ENCODE measurements around the gene ENAM. TPM values are rescaled to one million over a fixed set of nuclear protein-coding genes. Genes with fewer than 3 reads are reported as not detected.

The ENAM gene
- total and polyA plus RNA-seq, 10 of the 15 experiments (the other 5 are each of a cell fraction or from before 2014, with no cell fraction given), result 0.04 to 1.3 (median 0.21) TPM

DNA sequence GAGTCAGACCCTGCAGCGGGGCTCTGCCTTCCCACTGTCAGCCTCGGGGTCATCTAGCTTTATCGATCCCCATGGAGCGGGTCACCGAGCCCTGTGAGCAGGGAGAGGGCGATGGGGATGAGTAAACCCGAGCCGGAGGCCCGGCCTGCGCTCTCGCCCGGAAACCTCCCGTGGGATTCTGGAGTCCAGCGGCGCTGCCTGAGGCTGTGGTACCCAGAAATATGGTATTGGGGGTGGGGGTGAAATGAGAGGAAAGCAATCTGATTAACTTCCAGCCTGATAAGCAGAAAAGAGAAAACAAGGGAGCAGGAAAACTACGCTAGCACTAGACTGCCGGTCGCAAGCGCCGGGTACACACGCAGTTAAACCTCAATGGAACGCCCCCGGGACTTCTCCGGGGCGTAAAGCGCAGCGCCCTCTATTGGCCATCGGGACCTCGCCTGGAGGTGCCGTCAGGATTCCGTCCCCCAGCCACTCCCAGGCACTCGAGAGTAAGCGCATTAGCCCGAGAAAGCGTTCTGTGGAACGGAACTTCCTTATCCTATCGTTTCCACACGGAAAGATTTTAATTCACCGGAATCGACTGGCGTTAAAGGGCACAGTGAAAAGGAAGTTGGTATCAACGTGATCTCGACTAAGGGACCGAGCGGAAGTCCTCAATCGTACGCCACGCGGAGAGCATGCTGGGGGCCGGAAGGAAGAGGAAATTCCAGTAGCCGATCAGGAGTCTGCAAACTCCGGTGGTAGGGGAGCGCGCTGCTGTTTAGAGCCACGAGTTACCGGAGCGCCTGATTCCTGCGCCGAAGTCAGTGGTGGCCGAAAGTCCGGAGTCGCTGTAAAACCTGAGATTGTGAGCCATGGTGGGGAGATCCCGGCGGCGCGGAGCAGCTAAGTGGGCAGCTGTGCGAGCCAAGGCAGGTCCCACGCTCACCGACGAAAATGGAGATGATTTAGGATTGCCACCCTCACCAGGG lies 59.6 kb downstream of the ENAM start, which contains the start of gene UTP3 (continued):
- TF ChIP-seq ZSCAN29 (IDR thresholded peaks at IDR 0.05) (peak; percentile 45; the same call in 1 of the 2 replicates), SMC3 (IDR thresholded peaks at IDR 0.05; ENCODE audit: borderline replicate concordance, low read length) (peak; percentile 63; the same call in 1 of the 2 replicates), GATAD2B (conservative IDR thresholded peaks at IDR 0.05; ENCODE audit: low read depth) (peak; percentile 74), IKZF2 (IDR thresholded peaks at IDR 0.05) (peak; percentile 87 to 89; a peak in 3 of 4 replicates), SIN3A (IDR thresholded peaks at IDR 0.05; ENCODE audit: low read depth, low read length) (peak; percentile 51), ETV6 (conservative IDR thresholded peaks at IDR 0.05 in 1 of 2, IDR thresholded peaks at IDR 0.05 in 1 of 2; ENCODE audit: borderline replicate concordance in 1 of 2, low read depth in 1 of 2) (peak; percentile 66 to 94; a peak in 2 of 4 replicates), ZBED1 (IDR thresholded peaks at IDR 0.05; ENCODE audit: borderline replicate concordance) (0 out of 2 replicates have a peak, but pooled peaks have one; percentile 9), GABPA (IDR thresholded peaks at IDR 0.05; ENCODE audit: low read depth) (peak; percentile 99), BMI1 (IDR thresholded peaks at IDR 0.05; ENCODE audit: borderline replicate concordance) (no peak), SMAD1 (IDR thresholded peaks at IDR 0.05; ENCODE audit: low read depth, partially characterized antibody) (no peak), IRF4 (IDR thresholded peaks at IDR 0.05; ENCODE audit: low read depth, low read length) (peak; percentile 82), RELA (IDR thresholded peaks at IDR 0.05; ENCODE audit: borderline replicate concordance, partially characterized antibody) (peak; percentile 86), BHLHE40 (IDR thresholded peaks at IDR 0.05; ENCODE audit: borderline replicate concordance in 1 of 2, low read depth in 2 of 2, low read length in 1 of 2) (peak; percentile 46 to 56; a peak in 1 of 4 replicates), KLF5 (IDR thresholded peaks at IDR 0.05; ENCODE audit: partially characterized antibody) (peak; percentile 83), JUND (IDR thresholded peaks at IDR 0.05; ENCODE audit: low read depth, low read length) (no peak), POLR2A (IDR thresholded peaks at IDR 0.05; ENCODE audit: low read depth, low read length) (peak; percentile 89)
- TF ChIP-seq, protein P1, sequence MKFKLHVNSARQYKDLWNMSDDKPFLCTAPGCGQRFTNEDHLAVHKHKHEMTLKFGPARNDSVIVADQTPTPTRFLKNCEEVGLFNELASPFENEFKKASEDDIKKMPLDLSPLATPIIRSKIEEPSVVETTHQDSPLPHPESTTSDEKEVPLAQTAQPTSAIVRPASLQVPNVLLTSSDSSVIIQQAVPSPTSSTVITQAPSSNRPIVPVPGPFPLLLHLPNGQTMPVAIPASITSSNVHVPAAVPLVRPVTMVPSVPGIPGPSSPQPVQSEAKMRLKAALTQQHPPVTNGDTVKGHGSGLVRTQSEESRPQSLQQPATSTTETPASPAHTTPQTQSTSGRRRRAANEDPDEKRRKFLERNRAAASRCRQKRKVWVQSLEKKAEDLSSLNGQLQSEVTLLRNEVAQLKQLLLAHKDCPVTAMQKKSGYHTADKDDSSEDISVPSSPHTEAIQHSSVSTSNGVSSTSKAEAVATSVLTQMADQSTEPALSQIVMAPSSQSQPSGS (IDR thresholded peaks at IDR 0.05; ENCODE audit: low read length), result peak; percentile 33; the same call in 1 of the 2 replicates
- TF ChIP-seq, protein P2, sequence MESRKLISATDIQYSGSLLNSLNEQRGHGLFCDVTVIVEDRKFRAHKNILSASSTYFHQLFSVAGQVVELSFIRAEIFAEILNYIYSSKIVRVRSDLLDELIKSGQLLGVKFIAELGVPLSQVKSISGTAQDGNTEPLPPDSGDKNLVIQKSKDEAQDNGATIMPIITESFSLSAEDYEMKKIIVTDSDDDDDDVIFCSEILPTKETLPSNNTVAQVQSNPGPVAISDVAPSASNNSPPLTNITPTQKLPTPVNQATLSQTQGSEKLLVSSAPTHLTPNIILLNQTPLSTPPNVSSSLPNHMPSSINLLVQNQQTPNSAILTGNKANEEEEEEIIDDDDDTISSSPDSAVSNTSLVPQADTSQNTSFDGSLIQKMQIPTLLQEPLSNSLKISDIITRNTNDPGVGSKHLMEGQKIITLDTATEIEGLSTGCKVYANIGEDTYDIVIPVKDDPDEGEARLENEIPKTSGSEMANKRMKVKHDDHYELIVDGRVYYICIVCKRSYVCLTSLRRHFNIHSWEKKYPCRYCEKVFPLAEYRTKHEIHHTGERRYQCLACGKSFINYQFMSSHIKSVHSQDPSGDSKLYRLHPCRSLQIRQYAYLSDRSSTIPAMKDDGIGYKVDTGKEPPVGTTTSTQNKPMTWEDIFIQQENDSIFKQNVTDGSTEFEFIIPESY (IDR thresholded peaks at IDR 0.05), result no peak
- TF ChIP-seq, protein P3, sequence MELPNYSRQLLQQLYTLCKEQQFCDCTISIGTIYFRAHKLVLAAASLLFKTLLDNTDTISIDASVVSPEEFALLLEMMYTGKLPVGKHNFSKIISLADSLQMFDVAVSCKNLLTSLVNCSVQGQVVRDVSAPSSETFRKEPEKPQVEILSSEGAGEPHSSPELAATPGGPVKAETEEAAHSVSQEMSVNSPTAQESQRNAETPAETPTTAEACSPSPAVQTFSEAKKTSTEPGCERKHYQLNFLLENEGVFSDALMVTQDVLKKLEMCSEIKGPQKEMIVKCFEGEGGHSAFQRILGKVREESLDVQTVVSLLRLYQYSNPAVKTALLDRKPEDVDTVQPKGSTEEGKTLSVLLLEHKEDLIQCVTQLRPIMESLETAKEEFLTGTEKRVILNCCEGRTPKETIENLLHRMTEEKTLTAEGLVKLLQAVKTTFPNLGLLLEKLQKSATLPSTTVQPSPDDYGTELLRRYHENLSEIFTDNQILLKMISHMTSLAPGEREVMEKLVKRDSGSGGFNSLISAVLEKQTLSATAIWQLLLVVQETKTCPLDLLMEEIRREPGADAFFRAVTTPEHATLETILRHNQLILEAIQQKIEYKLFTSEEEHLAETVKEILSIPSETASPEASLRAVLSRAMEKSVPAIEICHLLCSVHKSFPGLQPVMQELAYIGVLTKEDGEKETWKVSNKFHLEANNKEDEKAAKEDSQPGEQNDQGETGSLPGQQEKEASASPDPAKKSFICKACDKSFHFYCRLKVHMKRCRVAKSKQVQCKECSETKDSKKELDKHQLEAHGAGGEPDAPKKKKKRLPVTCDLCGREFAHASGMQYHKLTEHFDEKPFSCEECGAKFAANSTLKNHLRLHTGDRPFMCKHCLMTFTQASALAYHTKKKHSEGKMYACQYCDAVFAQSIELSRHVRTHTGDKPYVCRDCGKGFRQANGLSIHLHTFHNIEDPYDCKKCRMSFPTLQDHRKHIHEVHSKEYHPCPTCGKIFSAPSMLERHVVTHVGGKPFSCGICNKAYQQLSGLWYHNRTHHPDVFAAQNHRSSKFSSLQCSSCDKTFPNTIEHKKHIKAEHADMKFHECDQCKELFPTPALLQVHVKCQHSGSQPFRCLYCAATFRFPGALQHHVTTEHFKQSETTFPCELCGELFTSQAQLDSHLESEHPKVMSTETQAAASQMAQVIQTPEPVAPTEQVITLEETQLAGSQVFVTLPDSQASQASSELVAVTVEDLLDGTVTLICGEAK (IDR thresholded peaks at IDR 0.05; ENCODE audit: borderline replicate concordance), result peak; percentile 97
- TF ChIP-seq, protein P4, sequence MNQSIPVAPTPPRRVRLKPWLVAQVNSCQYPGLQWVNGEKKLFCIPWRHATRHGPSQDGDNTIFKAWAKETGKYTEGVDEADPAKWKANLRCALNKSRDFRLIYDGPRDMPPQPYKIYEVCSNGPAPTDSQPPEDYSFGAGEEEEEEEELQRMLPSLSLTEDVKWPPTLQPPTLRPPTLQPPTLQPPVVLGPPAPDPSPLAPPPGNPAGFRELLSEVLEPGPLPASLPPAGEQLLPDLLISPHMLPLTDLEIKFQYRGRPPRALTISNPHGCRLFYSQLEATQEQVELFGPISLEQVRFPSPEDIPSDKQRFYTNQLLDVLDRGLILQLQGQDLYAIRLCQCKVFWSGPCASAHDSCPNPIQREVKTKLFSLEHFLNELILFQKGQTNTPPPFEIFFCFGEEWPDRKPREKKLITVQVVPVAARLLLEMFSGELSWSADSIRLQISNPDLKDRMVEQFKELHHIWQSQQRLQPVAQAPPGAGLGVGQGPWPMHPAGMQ (IDR thresholded peaks at IDR 0.05; ENCODE audit: borderline replicate concordance), result 0 out of 2 replicates have a peak, but pooled peaks have one; percentile 3

All from GM12878 (cell line).